ENCODE data around the gene ZNF319.

Gene ZNF319

DNA sequence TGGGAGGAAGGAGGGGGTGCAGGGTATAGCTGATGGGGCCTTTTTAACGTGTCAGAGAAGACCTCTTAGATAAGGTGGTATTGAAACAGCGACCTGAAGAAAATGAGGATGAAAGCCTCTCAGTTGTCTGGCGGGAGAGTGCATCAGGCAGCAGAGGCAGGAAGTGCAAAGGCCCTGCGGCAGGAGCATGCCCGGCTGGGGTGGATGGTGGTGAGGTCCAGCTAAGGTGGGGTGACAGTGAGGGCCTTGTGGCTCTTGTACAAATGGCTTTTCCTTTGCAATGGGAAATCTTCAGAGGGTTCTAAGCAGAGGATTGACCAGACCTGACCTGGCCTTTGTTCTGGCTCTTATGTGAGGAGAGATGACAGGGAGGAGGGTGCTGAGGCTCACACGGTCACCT is 36.5 kb upstream of the ZNF319 start:
- no peak for DNase-seq

DNA sequence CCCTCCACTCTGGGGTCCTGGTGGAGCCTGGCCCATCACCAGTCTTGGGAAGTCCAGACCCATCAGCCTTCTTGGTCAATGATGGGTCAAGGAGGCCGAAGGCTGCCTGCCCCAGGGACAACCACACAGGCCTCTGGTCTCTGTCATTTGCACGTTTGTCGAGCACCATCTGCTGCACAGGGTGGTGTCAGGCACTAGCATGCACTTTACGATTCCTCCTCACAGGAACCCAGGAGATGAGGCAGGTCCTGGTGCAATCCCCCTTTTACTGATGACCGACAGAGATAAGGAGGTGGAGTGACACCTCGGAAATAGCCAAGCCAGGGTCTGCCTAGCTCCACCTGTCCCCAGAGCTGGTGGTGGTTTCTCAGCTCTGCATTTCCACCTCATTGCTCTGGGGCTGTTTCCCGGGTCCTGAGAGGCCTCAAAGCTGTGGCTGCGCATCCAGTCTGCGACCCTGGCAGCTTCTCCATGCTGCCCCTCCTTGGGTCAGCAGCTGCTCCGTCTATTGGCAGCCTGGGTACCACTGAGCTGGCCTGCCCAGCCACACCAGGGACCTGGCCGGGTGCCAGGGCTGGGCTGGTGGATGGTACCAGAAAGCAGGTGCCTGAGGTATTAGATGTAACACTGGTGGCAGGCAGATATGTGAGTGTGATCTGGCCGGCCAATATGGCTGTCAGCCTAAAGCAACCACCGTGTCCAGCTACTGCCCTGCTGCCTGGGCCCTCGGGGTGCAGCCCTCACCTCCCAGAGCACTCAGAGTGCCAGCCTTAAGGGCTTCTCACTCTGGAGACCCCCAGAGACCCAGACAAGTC is 35.1 kb upstream of the ZNF319 start:
- DNase-seq, result no peak

DNA sequence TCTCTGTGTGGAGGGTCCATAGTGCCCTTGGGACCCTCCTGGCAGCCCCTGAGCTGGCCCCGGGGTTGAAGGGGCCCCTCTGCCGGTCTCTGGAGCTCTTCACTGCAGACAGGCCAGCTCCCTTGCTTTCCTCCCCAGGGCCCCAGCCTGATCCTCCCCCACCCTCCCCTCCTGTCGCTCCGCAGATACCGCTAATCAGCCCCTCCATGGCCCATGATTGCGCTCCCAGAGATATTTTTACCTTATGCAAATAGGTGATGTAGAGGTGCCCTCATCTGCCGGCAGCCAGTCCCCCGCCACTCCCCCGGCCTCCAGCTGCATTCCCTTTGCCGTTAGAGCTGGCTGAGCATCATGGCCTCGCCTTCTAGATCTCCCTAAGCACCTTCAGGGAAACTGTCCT is 34.3 kb upstream of the ZNF319 start:
- DNase-seq, result no peak

DNA sequence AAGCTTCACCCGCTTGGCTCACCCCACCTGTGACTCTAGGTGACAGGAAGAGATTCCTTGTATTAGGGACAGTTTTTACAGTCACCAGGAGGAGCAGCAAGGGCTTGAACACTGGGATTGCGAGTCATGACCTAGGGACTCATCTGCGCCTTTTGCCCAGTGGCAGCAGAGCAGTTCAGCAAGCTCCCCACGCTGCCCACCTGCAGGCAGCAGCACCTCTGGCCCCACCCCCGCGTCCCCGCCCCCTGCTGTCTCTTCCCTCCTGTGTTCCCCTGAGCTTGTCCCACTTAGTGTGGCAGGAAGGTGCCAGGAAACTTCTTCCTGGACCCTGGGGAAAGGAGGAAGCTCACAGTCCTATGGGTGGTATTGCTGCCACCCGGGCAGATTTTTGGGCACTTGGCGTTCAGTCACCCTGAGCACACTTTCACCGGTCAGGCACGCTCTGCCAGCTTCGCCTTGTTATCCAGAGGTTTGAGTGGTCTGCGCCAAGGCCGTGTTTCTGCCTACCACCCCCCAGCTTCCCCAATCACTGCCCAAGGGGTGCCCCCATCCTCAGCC is 33.7 kb upstream of the ZNF319 start:
- DNase-seq, result no peak

DNA sequence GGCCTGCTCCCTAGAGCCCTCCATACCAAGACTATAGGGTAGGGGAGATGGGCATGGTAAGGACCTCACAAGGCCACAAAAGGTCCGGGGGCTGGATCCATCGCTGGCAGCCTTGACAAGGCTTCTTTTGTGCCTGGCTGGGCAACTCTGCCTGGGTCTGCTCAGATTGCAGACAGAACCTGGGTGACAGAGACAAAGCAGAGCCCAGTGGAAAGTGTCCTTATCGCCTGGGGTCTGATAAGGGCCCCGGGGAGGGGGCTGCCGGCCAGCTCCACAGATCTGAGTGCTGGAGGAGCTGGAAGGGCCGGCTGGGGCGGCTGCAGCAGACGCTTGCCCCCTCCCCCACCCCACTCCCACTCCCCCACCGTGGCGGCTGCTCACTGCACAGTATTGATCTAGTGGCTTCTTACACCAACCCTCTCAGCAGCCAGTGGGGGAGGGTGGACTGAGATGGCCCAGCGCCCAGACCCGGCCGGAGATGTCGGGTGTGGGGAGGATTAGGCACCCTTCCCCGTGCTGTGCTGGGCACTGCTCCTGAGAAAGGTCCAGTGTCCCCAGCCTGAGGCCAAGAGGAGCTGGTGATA is 32.3 kb upstream of the ZNF319 start:
- DNase-seq, result peak; percentile 91

DNA sequence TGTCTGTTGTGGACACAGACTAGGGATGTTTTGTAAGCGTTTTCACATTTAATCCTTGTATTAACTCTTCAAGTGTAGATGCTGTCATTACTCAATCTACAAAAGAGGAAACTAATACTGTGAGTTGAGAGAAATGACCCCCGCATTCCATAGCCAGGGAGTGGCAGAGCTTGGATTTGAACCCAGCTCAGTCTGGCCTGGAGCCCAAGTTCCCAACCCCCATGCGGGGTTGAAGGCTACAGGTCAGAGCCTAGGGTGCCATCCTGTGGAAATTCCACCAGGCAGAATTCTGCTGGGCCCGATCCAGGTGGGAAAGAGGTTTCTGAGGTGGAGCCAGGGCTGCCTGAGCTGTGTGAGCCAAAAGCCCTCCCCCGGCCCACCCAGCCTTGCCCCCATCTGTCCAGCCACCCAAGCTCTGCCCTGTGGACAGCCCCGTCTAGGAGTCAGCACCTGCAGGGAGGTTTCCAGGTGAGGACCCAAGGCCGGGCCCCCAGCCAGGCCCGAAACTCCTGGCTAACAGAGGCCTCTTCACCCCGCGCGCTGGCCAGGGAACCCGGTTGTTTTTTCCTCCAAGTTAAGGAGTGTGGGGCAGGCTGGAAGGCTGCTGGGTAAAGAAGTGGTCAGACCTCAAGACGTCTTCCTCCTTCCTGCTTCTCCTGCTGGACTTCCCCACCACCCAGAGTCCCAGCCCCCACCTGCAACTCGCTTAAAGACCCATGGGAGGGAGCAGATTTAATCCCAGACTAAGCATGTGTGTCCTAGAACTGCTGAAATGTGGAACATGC is 30.7 kb upstream of the ZNF319 start:
- DNase-seq, result no peak

DNA sequence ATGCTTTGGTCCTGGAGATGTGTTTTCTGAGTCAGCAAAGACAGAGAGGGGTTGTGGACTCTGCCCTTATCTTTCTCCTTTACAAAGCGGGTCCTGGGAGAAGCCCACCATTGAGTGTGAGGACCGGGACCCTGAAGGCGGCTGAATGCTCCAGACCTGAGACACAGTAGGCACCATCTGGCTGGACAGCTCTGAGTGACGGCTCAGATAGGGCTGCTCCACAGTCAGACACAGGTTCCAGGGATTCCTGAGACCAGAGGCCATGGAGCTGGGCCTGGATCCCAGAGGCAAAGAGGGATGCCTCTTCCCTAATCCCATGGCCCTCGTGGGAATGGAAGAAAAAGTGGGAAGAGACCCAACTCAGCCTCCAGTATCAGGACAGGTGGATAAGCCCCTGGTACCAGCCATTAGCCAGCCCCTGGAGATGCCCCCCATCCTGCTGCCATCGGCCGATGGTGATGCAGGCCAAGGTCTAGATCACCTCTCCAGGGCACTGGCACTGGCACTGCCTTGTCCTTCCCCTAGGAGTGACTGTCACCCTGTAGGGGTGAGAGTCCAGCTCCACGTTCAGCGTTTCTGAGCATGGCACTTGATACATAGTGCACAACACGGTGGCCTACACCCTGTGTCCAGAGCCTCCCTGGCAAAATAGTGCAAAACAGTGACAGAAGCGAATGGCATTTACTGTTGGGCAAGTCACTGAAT is 29.8 kb upstream of the ZNF319 start:
- DNase-seq, result no peak

DNA sequence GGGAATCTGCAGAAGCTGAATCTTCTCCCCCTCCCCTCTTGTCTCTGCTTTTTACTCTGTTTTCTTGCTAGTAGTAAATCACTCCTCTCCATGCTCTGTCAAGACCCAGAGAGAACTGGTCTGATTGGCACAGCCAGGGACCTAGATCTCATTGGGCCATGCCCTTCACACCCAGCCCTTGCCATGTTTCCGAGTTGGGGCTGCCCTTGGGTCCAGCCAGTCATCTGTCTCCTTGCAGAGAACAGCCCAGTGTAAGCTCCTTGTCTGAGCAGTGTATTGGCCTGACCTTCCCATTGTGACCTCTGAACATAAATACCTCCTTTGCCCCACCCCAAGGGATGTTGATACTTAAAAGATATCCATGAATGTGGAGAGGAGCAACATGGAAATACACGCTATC is 28.9 kb upstream of the ZNF319 start:
- no peak for DNase-seq

DNA sequence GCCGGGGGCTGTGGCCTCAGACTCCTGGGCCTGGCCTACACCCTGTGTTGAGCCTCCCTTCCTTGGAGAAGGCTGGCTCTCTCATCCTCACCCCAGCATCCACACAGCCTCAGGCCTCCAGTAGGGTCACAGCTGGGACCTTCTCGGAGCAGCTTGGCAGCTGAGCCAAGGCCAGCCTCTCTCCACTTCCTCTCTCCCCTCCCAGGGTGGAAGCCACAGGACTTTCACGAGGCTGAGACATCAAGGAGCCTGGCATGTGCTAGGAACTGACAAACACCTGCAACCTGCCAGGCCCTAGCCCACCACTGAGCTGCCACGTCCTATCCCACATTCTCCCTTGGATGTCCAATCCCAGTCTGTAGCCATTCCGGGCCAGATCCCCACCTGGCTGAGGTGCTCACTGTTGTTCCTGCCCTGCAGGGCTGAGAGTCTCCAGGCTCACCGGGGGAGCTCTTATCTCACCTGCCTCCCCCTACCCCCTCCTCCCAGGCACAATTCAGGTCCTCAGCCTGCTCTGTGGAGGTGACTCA is 28.1 kb upstream of the ZNF319 start:
- no peak for DNase-seq

DNA sequence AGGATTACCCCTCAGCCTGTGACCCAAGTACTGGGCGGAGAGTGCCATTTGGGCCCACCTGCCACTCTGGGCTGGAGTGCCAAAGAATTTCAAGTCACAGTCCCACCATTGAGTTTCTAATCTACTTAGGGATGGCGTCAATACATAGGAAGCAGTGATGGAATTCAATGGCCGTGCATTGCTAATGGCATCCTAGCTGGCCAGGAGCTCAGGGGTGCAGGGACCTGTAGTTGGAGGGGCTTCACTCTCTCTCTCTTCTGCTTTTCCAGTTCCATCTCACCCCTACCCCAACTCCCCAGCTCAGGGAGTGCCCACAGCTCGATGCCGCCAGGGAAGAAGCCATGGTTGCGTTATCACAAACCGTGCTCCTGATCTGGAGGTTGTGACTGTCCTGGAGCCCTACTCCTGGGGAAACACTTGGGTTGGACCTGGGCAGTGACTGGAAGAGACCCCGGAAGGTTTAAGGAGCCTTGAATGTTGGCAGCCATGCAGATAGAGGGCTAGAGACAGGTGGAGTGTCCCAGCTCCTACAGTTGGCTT is 27.5 kb upstream of the ZNF319 start:
- DNase-seq, result no peak

DNA sequence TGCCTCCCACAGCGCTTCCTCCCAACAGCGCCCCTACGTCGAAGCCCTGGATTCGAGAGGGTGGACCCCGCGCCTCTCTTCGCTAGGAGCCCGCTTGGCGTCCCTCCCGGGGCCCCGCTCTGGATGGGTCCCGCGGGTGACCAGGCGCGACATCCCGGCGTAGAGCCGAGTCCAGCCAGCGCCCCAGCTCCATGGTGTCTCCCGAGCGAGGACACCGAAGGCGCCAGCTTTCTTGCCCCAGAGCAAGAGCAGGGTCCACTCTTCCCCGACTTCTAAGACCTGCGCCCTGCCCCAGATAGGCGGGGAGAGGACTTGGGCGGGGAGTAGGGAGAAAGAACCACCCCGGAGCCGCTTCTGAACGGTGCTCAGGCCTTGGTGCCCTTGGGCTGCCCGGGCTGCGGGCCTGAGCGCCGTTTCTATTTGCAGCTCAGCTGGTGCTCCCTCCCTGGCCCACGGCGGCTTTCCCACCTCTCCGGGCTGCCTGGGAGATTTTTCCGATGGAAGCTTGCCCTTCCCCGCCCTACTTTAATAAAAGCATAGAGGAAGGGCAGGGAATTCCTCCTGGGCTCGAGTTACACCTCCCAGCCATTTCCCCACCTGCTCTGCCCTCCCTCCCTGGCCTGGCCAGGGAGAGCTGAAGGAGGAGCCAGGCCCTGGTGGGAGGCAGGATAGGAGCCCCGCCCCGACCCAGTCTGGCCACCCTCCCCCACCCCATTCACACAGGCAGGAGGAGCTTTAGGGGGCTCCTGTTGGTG is 26.9 kb upstream of the ZNF319 start:
- peak; percentile 84 for DNase-seq

DNA sequence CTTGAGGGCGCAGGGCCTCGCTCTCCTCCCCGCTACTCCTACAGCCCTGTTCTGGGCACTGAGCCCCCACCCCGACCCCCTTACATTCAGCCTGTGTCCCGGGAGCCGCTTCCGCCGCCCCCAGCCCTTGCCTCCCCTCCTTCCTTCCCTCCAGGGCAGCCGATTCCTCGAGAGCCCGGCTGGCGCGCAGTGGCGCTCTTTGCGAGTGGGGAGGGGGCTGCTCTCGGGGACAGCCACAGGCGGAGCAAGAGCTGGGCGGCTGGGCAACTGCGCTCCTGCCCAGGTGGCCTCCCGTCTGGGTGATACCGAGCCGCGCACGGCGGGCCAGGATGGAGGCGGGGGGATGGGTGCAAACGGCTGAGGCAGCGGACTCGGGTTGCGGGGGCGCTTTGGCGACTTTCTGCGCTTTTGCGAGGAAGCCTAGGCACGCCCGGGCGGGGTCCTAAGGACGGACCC is 26.3 kb upstream of the ZNF319 start:
- DNase-seq, result peak; percentile 72

DNA sequence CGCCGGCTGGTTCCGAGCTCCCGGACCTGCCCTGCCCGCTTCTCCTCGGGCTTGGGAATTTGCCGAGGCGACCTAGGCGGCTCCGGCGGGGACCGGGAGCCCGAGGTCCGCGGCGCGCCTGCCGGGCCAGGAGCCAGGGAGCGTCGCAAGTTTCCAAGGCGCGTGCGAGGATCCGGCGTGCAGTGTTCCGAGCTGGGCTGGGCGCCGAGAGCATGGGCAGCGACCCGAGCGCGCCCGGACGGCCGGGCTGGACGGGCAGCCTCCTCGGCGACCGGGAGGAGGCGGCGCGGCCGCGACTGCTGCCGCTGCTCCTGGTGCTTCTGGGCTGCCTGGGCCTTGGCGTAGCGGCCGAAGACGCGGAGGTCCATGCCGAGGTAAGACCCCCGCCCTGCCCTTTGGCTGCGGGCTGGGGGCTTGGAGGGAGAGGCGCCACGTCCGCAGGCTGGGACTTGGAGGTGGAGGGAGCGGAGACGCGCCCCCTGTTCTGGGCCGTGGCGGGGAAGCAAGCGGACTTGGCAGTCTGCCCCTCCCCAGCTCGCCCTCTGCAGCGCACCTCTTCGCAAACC is 25.8 kb upstream of the ZNF319 start:
- peak; percentile 73 for DNase-seq

DNA sequence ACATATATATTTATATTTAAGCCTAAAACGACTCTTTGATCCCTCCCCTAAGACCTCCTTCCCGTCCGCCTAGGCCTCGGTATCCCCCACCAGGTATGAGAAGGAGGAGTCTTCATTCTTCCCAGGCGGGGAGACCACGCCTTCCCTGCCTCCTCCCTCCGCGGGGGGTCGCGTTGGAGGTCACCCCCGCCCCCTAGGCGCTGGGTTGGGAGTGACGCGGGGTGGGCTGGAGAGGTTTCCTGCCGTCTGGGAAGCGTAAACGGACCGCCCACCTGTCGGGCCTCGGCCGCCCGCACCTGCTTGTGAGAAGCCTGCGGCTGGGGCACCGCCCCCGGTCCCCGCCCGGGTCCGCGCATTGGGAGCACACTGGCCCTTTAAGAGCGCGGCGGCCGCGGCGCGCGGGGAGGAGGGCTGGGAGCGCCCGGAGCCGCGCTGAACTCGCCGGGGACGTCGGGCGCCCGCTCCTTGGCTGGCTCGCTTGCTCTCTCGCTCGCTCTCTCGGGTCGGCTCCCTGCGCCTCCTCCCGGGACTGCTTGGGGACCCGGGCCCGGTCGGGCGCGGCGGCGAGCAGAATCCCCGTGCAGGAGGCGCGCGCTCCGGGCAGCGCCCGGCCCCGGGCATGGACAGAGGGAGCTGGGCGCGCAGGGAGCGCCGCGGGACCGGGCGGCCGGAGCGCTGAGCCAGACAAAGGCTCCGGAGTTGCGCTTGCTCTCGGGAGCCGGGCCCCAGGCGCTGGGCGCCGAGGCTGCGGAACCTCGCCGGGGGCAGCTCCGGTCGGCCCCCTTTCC is 25.1 kb upstream of the ZNF319 start, which contains the start of gene MMP15:
MMP15 (plus strand) TSS at position 404 of the 788 bp plus-strand sequence. CDS start 597 bp downstream, outside the sequence.
- DNase-seq, result peak; percentile 97

DNA sequence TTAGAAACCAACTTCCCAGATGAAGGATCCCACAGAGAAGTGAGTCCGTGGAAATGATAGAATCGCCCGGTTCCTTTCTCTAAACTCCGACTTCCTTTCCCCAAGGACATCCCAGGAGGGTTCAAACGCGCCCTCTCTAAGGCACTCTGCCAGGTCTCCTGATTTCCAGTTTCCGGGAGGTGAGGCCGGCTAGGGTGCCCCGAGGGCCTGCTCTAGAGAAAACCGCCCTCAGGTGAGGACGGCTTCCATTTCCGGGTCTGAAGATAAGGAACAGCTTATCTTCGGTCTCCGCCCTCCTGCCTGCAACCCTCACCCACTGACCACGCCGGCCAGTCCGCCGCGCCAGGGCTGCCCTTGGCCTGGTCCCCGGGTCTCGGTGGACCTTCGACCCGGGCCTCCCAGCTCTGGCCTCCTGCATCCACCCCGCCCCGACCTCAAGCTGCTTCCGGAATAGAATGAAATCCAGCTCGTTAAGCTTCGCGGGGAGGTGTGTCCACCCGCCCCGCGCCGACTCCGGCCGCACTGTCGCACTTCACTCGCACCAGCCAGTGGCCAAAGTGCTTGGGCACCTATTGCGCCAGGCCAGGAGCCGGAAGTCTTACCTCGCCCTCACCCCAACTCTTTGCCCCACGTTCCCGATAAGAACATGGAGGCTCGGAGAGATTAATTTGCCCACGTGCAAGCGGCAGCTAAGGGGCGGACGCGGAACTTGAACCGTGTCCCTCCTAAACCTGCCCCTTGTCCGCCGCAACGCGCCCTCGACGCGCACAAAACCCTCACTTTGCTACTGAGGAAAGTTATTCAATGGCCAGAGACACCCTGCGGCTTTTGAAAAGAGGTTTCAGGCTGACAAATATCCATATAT is 24.2 kb upstream of the ZNF319 start:
- DNase-seq, result peak; percentile 78

DNA sequence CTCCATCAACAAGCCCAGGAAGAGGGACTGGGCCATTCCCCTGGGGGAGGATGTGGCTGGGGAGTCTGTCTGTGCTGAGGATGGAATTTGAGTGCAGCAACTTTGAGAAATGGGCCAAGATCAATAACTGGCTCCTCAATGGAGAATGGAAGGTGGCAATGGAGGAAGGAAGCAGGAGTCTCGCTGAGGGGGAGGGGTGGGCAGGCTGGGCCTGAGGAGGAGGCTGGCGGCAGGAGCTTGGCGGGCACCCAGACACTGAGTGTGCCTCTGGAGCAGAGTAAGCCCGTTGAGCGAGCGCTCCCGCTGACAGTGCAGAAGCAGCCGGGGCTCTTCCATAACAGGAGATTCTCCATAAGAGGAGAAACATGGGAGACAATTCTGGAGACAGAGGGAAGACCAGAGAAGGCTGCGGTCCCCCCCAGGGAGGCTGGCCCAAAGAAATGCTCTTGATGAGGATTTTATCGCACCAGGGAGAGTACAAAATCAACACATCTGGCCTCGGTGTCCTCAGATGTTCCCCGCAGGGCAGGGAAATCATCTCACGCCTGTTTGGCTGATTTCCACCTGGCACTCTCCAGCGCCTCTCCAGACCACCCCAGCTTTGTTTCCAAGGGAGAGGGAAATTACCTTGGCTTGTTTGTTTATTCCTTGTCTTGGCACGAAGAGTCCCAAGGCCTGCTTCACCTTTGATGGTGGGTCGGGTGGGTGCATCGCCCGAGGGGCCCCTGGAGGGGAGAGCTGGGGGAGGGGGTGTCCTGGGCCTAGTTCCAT is 22.3 kb upstream of the ZNF319 start:
- no peak for DNase-seq

DNA sequence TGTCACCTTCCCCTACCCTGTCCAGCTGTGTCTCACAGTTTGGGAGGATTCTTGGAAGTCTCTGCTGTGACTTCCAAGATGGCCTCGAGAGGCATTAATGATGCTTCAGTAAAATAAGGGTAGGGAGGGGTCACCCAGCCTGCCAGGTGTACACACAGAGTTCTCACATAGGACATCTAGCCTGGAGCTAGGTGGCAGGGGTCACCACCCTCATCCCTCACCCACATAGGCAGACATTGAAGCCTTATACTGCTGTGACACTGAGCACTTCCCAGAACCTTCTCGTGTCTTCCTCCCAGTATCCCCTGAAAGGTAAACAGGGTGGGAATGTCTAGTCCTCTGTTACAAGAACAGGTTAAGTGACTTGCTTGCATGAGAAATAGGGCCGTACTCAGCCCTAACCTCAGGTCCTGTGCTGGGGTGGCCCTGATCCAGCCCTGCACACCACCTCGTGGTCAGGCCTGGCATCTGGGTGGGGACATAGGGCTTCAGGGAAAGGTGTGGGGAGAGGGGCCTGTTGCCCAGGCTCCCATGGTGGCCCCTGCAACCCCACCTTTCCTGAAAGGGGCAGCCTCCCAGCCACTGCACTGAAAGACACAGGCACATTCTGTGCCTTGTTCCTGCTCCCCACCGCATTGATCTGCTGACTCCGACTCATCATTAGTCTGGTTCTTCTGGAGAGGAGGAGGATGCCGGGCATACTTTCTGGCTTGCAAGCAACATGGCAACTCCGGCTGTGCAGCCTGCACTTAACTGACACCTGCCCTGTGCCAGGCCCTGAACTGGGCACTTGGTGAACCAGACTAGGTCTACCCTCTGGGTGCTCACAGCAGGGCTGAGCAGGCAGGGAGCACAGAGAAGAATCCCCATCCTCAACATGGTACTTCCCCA is 21.4 kb upstream of the ZNF319 start:
- DNase-seq, result peak; percentile 89

All from islet precursor cell (in vitro differentiated cells).